Medulla oblongata (tissue), 1 donor: ENCODE data around the gene DPP6.
A peak's percentile ranks its signal among the peaks of the same experiment; 100 is the strongest.

Source experiments
- DNase-seq: peaks from one replicate; pipeline ENCODE4 v3.0.0-alpha.2; 2015; ENCODE audit errors: extremely low spot score

Gene DPP6

GRCh38 chr7:154592388-154592787, 540.2 kb downstream of the DPP6 start:
- DNase-seq = no peak

GRCh38 chr7:154598396-154598795, 546.2 kb downstream of the DPP6 start:
- DNase-seq = peak; percentile 22

GRCh38 chr7:154598864-154599263, 546.7 kb downstream of the DPP6 start:
- DNase-seq = no peak

GRCh38 chr7:154610903-154611302, 558.7 kb downstream of the DPP6 start:
- DNase-seq = peak; percentile 1

GRCh38 chr7:154613811-154614210, 561.6 kb downstream of the DPP6 start:
- DNase-seq = peak; percentile 1

- peak; percentile 1 for DNase-seq
Measured at GRCh38 chr7:154620141-154620755, 568.0 kb downstream of the DPP6 start.

GRCh38 chr7:154623399-154623798, 571.2 kb downstream of the DPP6 start:
- DNase-seq = no peak

GRCh38 chr7:154627646-154628290, 575.6 kb downstream of the DPP6 start:
- DNase-seq = no peak

GRCh38 chr7:154628556-154628955, 576.4 kb downstream of the DPP6 start:
- DNase-seq = no peak

GRCh38 chr7:154631162-154631561, 579.0 kb downstream of the DPP6 start:
- no peak for DNase-seq

- DNase-seq = no peak
Measured at GRCh38 chr7:154633641-154634040, 581.4 kb downstream of the DPP6 start.

- DNase-seq = no peak
Measured at GRCh38 chr7:154638286-154638685, 586.1 kb downstream of the DPP6 start.

GRCh38 chr7:154640266-154640865, 588.2 kb downstream of the DPP6 start:
- DNase-seq = peak; percentile 37

GRCh38 chr7:154640917-154641316, 588.7 kb downstream of the DPP6 start:
- no peak for DNase-seq

- no peak for DNase-seq
Measured at GRCh38 chr7:154644366-154644765, 592.2 kb downstream of the DPP6 start.

- DNase-seq = no peak
Measured at GRCh38 chr7:154646126-154647013, 594.2 kb downstream of the DPP6 start.

- DNase-seq = no peak
Measured at GRCh38 chr7:154647625-154648024, 595.4 kb downstream of the DPP6 start.

GRCh38 chr7:154649015-154649414, 596.8 kb downstream of the DPP6 start:
- DNase-seq = no peak

GRCh38 chr7:154649434-154649833, 597.2 kb downstream of the DPP6 start:
- DNase-seq = no peak

- DNase-seq = no peak
Measured at GRCh38 chr7:154650275-154650674, 598.1 kb downstream of the DPP6 start.

- DNase-seq = no peak
Measured at GRCh38 chr7:154651501-154651900, 599.3 kb downstream of the DPP6 start.

GRCh38 chr7:154652564-154652963, 600.4 kb downstream of the DPP6 start:
- no peak for DNase-seq
